ENCODE data around the gene ATP2B2. TPM values are rescaled to one million over a fixed set of nuclear protein-coding genes. Genes with fewer than 3 reads are reported as not detected.

The ATP2B2 gene
- polyA plus RNA-seq, 3 donors from 2014 or later, result not detected

GRCh38 chr3:10327592-10327991 is 177.8 kb downstream of the ATP2B2 start:
- H3K4me1 Mint-ChIP-seq, result no peaks in the 10 kb centered on the region
- peaks cover 2 to 10% (median 7%) of the 10 kb centered on the region in 3 donors for H3K27me3 Mint-ChIP-seq (ENCODE audit: low read depth in 3 of 3)
- H3K9me3 Mint-ChIP-seq, result peaks cover 0 to 2% (median 0%) of the 10 kb centered on the region in 6 donors
- H3K4me3 Mint-ChIP-seq, result no peak overlapping the region
- H3K36me3 Mint-ChIP-seq, result no peaks in the 10 kb centered on the region
- no peak for DNase-seq
- H3K27ac Mint-ChIP-seq, result no peak overlapping the region

GRCh38 chr3:10322352-10322710 is 183.1 kb downstream of the ATP2B2 start:
- H3K27ac Mint-ChIP-seq, result peak overlapping the region in 3 of 6 donors; percentile 62 to 96 (median 91)
- no peaks in the 10 kb centered on the region for H3K9me3 Mint-ChIP-seq
- H3K36me3 Mint-ChIP-seq, result peaks cover 0 to 3% (median 0%) of the 10 kb centered on the region in 3 donors
- H3K4me3 Mint-ChIP-seq, result peak overlapping the region in 2 of 5 donors; percentile 21 to 93
- H3K27me3 Mint-ChIP-seq (ENCODE audit: low read depth in 3 of 3), result peaks cover 6 to 13% (median 6%) of the 10 kb centered on the region in 3 donors
- H3K4me1 Mint-ChIP-seq, result peaks cover 28 to 45% of the 10 kb centered on the region in 2 donors
- DNase-seq, result no peak

GRCh38 chr3:10321630-10322351 is 183.6 kb downstream of the ATP2B2 start:
- Mint-ChIP-seq H3K27me3 (ENCODE audit: low read depth in 3 of 3) (peaks cover 6 to 12% (median 6%) of the 10 kb centered on the region in 3 donors), H3K36me3 (peaks cover 0 to 4% (median 0%) of the 10 kb centered on the region in 3 donors), H3K27ac (peak overlapping the region; percentile 62 to 97 (median 91)), H3K4me1 (peaks cover 30 to 47% of the 10 kb centered on the region in 2 donors), H3K9me3 (no peaks in the 10 kb centered on the region), H3K4me3 (peak overlapping the region; percentile 90 to 93 (median 92))
- no peak for DNase-seq

GRCh38 chr3:10320320-10320677 is 185.1 kb downstream of the ATP2B2 start:
- peak overlapping the region; percentile 90 to 93 (median 92) for H3K4me3 Mint-ChIP-seq
- no peak for DNase-seq
- no peaks in the 10 kb centered on the region for H3K9me3 Mint-ChIP-seq
- peaks cover 3 to 8% (median 6%) of the 10 kb centered on the region in 3 donors for H3K27me3 Mint-ChIP-seq (ENCODE audit: low read depth in 3 of 3)
- peaks cover 30 to 47% of the 10 kb centered on the region in 2 donors for H3K4me1 Mint-ChIP-seq
- peak overlapping the region; percentile 88 to 97 (median 91) for H3K27ac Mint-ChIP-seq
- H3K36me3 Mint-ChIP-seq, result peaks cover 0 to 7% (median 0%) of the 10 kb centered on the region in 3 donors

GRCh38 chr3:10319804-10320203 is 185.6 kb downstream of the ATP2B2 start:
- no peak for DNase-seq
- H3K4me1 Mint-ChIP-seq, result peaks cover 30 to 47% of the 10 kb centered on the region in 2 donors
- peaks cover 0 to 10% (median 1%) of the 10 kb centered on the region in 3 donors for H3K36me3 Mint-ChIP-seq
- H3K9me3 Mint-ChIP-seq, result no peaks in the 10 kb centered on the region
- peaks cover 3 to 8% (median 6%) of the 10 kb centered on the region in 3 donors for H3K27me3 Mint-ChIP-seq (ENCODE audit: low read depth in 3 of 3)
- H3K27ac Mint-ChIP-seq, result peak overlapping the region; percentile 88 to 97 (median 91)
- H3K4me3 Mint-ChIP-seq, result peak overlapping the region; percentile 90 to 93 (median 92)

- Mint-ChIP-seq H3K4me1 (peaks cover 30 to 47% of the 10 kb centered on the region in 2 donors), H3K9me3 (no peaks in the 10 kb centered on the region), H3K27ac (peak overlapping the region in 3 of 6 donors; percentile 36 to 89 (median 74)), H3K36me3 (peaks cover 0 to 15% (median 7%) of the 10 kb centered on the region in 3 donors), H3K27me3 (ENCODE audit: low read depth in 3 of 3) (peaks cover 3 to 7% (median 6%) of the 10 kb centered on the region in 3 donors), H3K4me3 (peak overlapping the region; percentile 69 to 81 (median 77))
- no peak for DNase-seq
Measured at GRCh38 chr3:10319251-10319650, 186.1 kb downstream of the ATP2B2 start.

GRCh38 chr3:10317961-10318350 is 187.4 kb downstream of the ATP2B2 start:
- Mint-ChIP-seq H3K4me1 (peaks cover 30 to 54% of the 10 kb centered on the region in 2 donors), H3K27me3 (ENCODE audit: low read depth in 3 of 3) (peaks cover 3 to 6% (median 3%) of the 10 kb centered on the region in 3 donors), H3K36me3 (peaks cover 0 to 19% (median 11%) of the 10 kb centered on the region in 3 donors), H3K27ac (peak overlapping the region in 2 of 6 donors; percentile 22 to 46), H3K9me3 (no peaks in the 10 kb centered on the region), H3K4me3 (peak overlapping the region in 4 of 5 donors; percentile 29 to 69 (median 49))
- no peak for DNase-seq

GRCh38 chr3:10317311-10317960 is 187.9 kb downstream of the ATP2B2 start:
- DNase-seq, result no peak
- peak overlapping the region in 1 of 5 donors; percentile 35 for H3K4me3 Mint-ChIP-seq
- H3K9me3 Mint-ChIP-seq, result no peaks in the 10 kb centered on the region
- peaks cover 0 to 19% (median 11%) of the 10 kb centered on the region in 3 donors for H3K36me3 Mint-ChIP-seq
- H3K27ac Mint-ChIP-seq, result peak overlapping the region in 1 of 6 donors; percentile 40
- peaks cover 30 to 54% of the 10 kb centered on the region in 2 donors for H3K4me1 Mint-ChIP-seq
- H3K27me3 Mint-ChIP-seq (ENCODE audit: low read depth in 3 of 3), result peaks cover 3 to 6% (median 3%) of the 10 kb centered on the region in 3 donors

- DNase-seq, result no peak
- H3K4me1 Mint-ChIP-seq, result peaks cover 27 to 44% of the 10 kb centered on the region in 2 donors
- H3K9me3 Mint-ChIP-seq, result no peaks in the 10 kb centered on the region
- H3K36me3 Mint-ChIP-seq, result peaks cover 0 to 23% (median 11%) of the 10 kb centered on the region in 3 donors
- H3K27me3 Mint-ChIP-seq (ENCODE audit: low read depth in 3 of 3), result peaks cover 0 to 2% (median 1%) of the 10 kb centered on the region in 3 donors
- H3K4me3 Mint-ChIP-seq, result no peak overlapping the region
- no peak overlapping the region for H3K27ac Mint-ChIP-seq
Measured at GRCh38 chr3:10315771-10316344, 189.5 kb downstream of the ATP2B2 start.

- Mint-ChIP-seq H3K9me3 (no peaks in the 10 kb centered on the region), H3K36me3 (peaks cover 0 to 28% (median 11%) of the 10 kb centered on the region in 3 donors), H3K27me3 (ENCODE audit: low read depth in 3 of 3) (peaks cover 0 to 2% (median 1%) of the 10 kb centered on the region in 3 donors)
Measured at GRCh38 chr3:10315101-10315500, 190.3 kb downstream of the ATP2B2 start.

GRCh38 chr3:10312861-10313260 is 192.5 kb downstream of the ATP2B2 start:
- Mint-ChIP-seq H3K4me3 (no peak overlapping the region), H3K4me1 (peaks cover 5 to 15% of the 10 kb centered on the region in 2 donors), H3K36me3 (peaks cover 4 to 43% (median 26%) of the 10 kb centered on the region in 3 donors), H3K27ac (peak overlapping the region in 3 of 6 donors; percentile 14 to 40 (median 30)), H3K27me3 (ENCODE audit: low read depth in 3 of 3) (peaks cover 0 to 3% (median 0%) of the 10 kb centered on the region in 3 donors), H3K9me3 (no peaks in the 10 kb centered on the region)
- DNase-seq, result no peak

More at GRCh38 chr3:10315101-10315500, 190.3 kb downstream of the ATP2B2 start:
- Mint-ChIP-seq H3K4me3 (no peak overlapping the region), H3K4me1 (peaks cover 22 to 37% of the 10 kb centered on the region in 2 donors), H3K27ac (no peak overlapping the region)
- no peak for DNase-seq

GRCh38 chr3:10312391-10312790 is 193.0 kb downstream of the ATP2B2 start:
- Mint-ChIP-seq H3K27me3 (ENCODE audit: low read depth in 3 of 3) (peaks cover 0 to 3% (median 0%) of the 10 kb centered on the region in 3 donors), H3K4me3 (no peak overlapping the region)
- no peak for DNase-seq

GRCh38 chr3:10311710-10312109 is 193.7 kb downstream of the ATP2B2 start:
- peaks cover 0 to 3% (median 0%) of the 10 kb centered on the region in 3 donors for H3K27me3 Mint-ChIP-seq (ENCODE audit: low read depth in 3 of 3)
- no peak overlapping the region for H3K27ac Mint-ChIP-seq
- DNase-seq, result no peak
- peaks cover 0 to 7% of the 10 kb centered on the region in 2 donors for H3K4me1 Mint-ChIP-seq
- no peak overlapping the region for H3K4me3 Mint-ChIP-seq
- peaks cover 4 to 43% (median 28%) of the 10 kb centered on the region in 3 donors for H3K36me3 Mint-ChIP-seq
- no peaks in the 10 kb centered on the region for H3K9me3 Mint-ChIP-seq

More at GRCh38 chr3:10312391-10312790, 193.0 kb downstream of the ATP2B2 start:
- H3K27ac Mint-ChIP-seq, result peak overlapping the region in 2 of 6 donors; percentile 14 to 40
- peaks cover 4 to 43% (median 28%) of the 10 kb centered on the region in 3 donors for H3K36me3 Mint-ChIP-seq
- H3K4me1 Mint-ChIP-seq, result peaks cover 3 to 10% of the 10 kb centered on the region in 2 donors
- no peaks in the 10 kb centered on the region for H3K9me3 Mint-ChIP-seq

Data from immature natural killer cell (primary cell).